ENCODE results near the gene RIPPLY3.
"Not testable (repeated sequence)": the region's sequence is repeated elsewhere in the genome, so short reads cannot be mapped to it uniquely, and the experiment has no call there.

Gene RIPPLY3

GRCh38 chr21:36974851-36975192 lies 31.7 kb upstream of the RIPPLY3 start:
- Mint-ChIP-seq H3K27ac (peak overlapping the region; percentile 16), H3K4me3 (no peak overlapping the region), H3K4me1 (peaks cover 22% of the 10 kb centered on the region), H3K36me3 (no peaks in the 10 kb centered on the region), H3K9me3 (no peaks in the 10 kb centered on the region)
- ATAC-seq (no peak), DNase-seq (ENCODE audit: low spot score in 2 of 2) (no peak)

GRCh38 chr21:36976228-36976861 lies 30.2 kb upstream of the RIPPLY3 start:
- no peaks in the 10 kb centered on the region for H3K36me3 Mint-ChIP-seq
- peak overlapping the region; percentile 48 for H3K27ac Mint-ChIP-seq
- no peak overlapping the region for H3K4me3 Mint-ChIP-seq
- DNase-seq (ENCODE audit: low spot score in 2 of 2), result no peak
- no peak for ATAC-seq
- H3K4me1 Mint-ChIP-seq, result peaks cover 22% of the 10 kb centered on the region
- H3K9me3 Mint-ChIP-seq, result no peaks in the 10 kb centered on the region

GRCh38 chr21:36976882-36977651 lies 29.4 kb upstream of the RIPPLY3 start:
- Mint-ChIP-seq H3K9me3 (no peaks in the 10 kb centered on the region), H3K27ac (peak overlapping the region; percentile 48), H3K36me3 (no peaks in the 10 kb centered on the region), H3K4me3 (no peak overlapping the region), H3K4me1 (peaks cover 22% of the 10 kb centered on the region)
- DNase-seq (ENCODE audit: low spot score in 2 of 2), result peak in 1 of 2 donors; percentile 56
- ATAC-seq, result peak; percentile 69

- H3K36me3 Mint-ChIP-seq, result no peaks in the 10 kb centered on the region
- no peak for DNase-seq (ENCODE audit: low spot score in 2 of 2)
- H3K9me3 Mint-ChIP-seq, result no peaks in the 10 kb centered on the region
- peaks cover 15% of the 10 kb centered on the region for H3K4me1 Mint-ChIP-seq
- peak overlapping the region; percentile 37 for H3K4me3 Mint-ChIP-seq
- peak; percentile 27 for ATAC-seq
- no peak overlapping the region for H3K27ac Mint-ChIP-seq
Measured at GRCh38 chr21:36980280-36981048, 26.0 kb upstream of the RIPPLY3 start.

- Mint-ChIP-seq H3K27ac (no peak overlapping the region), H3K36me3 (no peaks in the 10 kb centered on the region), H3K9me3 (no peaks in the 10 kb centered on the region), H3K4me3 (peak overlapping the region; percentile 37), H3K4me1 (peaks cover 18% of the 10 kb centered on the region)
- no peak for ATAC-seq
- DNase-seq (ENCODE audit: low spot score in 2 of 2), result no peak
Measured at GRCh38 chr21:36981049-36981391, 25.5 kb upstream of the RIPPLY3 start.

- ATAC-seq (no peak), DNase-seq (ENCODE audit: low spot score in 2 of 2) (no peak)
- H3K36me3 Mint-ChIP-seq, result no peaks in the 10 kb centered on the region
- no peaks in the 10 kb centered on the region for H3K9me3 Mint-ChIP-seq
- H3K4me1 Mint-ChIP-seq, result peaks cover 22% of the 10 kb centered on the region
- H3K27ac Mint-ChIP-seq, result no peak overlapping the region
- H3K4me3 Mint-ChIP-seq, result no peak overlapping the region
Measured at GRCh38 chr21:36981977-36982700, 24.4 kb upstream of the RIPPLY3 start.

- Mint-ChIP-seq H3K27ac (no peak overlapping the region), H3K4me1 (peaks cover 31% of the 10 kb centered on the region), H3K9me3 (no peaks in the 10 kb centered on the region), H3K4me3 (peak overlapping the region; percentile 29), H3K36me3 (peaks cover 6% of the 10 kb centered on the region)
- DNase-seq (ENCODE audit: low spot score in 2 of 2) (no peak), ATAC-seq (peak; percentile 27)
Measured at GRCh38 chr21:36985751-36986594, 20.5 kb upstream of the RIPPLY3 start.

- ATAC-seq, result no peak
- no peaks in the 10 kb centered on the region for H3K9me3 Mint-ChIP-seq
- peaks cover 6% of the 10 kb centered on the region for H3K36me3 Mint-ChIP-seq
- H3K4me3 Mint-ChIP-seq, result no peak overlapping the region
- peak overlapping the region; percentile 29 for H3K27ac Mint-ChIP-seq
- peaks cover 31% of the 10 kb centered on the region for H3K4me1 Mint-ChIP-seq
- DNase-seq (ENCODE audit: low spot score in 2 of 2), result no peak
Measured at GRCh38 chr21:36987845-36988244, 18.7 kb upstream of the RIPPLY3 start.

- Mint-ChIP-seq H3K4me1 (peaks cover 31% of the 10 kb centered on the region), H3K9me3 (no peaks in the 10 kb centered on the region), H3K27ac (peak overlapping the region; percentile 29), H3K36me3 (peaks cover 6% of the 10 kb centered on the region), H3K4me3 (no peak overlapping the region)
- no peak for ATAC-seq
- no peak for DNase-seq (ENCODE audit: low spot score in 2 of 2)
Measured at GRCh38 chr21:36988536-36988935, 18.0 kb upstream of the RIPPLY3 start.

GRCh38 chr21:36989199-36989698 lies 17.3 kb upstream of the RIPPLY3 start:
- Mint-ChIP-seq H3K4me1 (peaks cover 31% of the 10 kb centered on the region), H3K4me3 (peak overlapping the region; percentile 78), H3K27ac (peak overlapping the region; percentile 92)
- DNase-seq (ENCODE audit: low spot score in 2 of 2); H3K36me3 Mint-ChIP-seq; H3K9me3 Mint-ChIP-seq; ATAC-seq: not testable (repeated sequence)

- Mint-ChIP-seq H3K4me1 (peaks cover 31% of the 10 kb centered on the region), H3K27ac (peak overlapping the region; percentile 92), H3K9me3 (no peaks in the 10 kb centered on the region), H3K4me3 (peak overlapping the region; percentile 78), H3K36me3 (peaks cover 6% of the 10 kb centered on the region)
- peak; percentile 94 to 96 for DNase-seq (ENCODE audit: low spot score in 2 of 2)
- peak; percentile 93 for ATAC-seq
Measured at GRCh38 chr21:36989699-36990507, 16.6 kb upstream of the RIPPLY3 start.

- ATAC-seq (no peak), DNase-seq (ENCODE audit: low spot score in 2 of 2) (no peak)
- H3K9me3 Mint-ChIP-seq, result no peaks in the 10 kb centered on the region
- H3K27ac Mint-ChIP-seq, result peak overlapping the region; percentile 92
- H3K4me1 Mint-ChIP-seq, result peaks cover 31% of the 10 kb centered on the region
- H3K4me3 Mint-ChIP-seq, result peak overlapping the region; percentile 78
- peaks cover 6% of the 10 kb centered on the region for H3K36me3 Mint-ChIP-seq
Measured at GRCh38 chr21:36990508-36991205, 15.8 kb upstream of the RIPPLY3 start.

- DNase-seq (ENCODE audit: low spot score in 2 of 2), result no peak
- peaks cover 6% of the 10 kb centered on the region for H3K36me3 Mint-ChIP-seq
- no peaks in the 10 kb centered on the region for H3K9me3 Mint-ChIP-seq
- no peak overlapping the region for H3K27ac Mint-ChIP-seq
- ATAC-seq, result no peak
- peaks cover 15% of the 10 kb centered on the region for H3K4me1 Mint-ChIP-seq
- no peak overlapping the region for H3K4me3 Mint-ChIP-seq
Measured at GRCh38 chr21:36992671-36993070, 13.8 kb upstream of the RIPPLY3 start.
